Ishikawa (cell line): Measurements from ENCODE around the gene SGMS1.

Experiments used
- CEBPB ChIP-seq: IDR thresholded peaks from 2 replicates; pipeline ENCODE4 v1.6.1; 2012
- CREB1 ChIP-seq: IDR thresholded peaks from 2 replicates; pipeline ENCODE4 v1.6.1; 2012; ENCODE audit warnings: low read depth
- EGR1 ChIP-seq: IDR thresholded peaks from 2 replicates; pipeline ENCODE4 v1.6.1; 2012
- EP300 ChIP-seq: IDR thresholded peaks from 2 replicates; pipeline ENCODE4 v1.6.1; 2012; ENCODE audit warnings: borderline replicate concordance
- FOXM1 ChIP-seq: IDR thresholded peaks from 2 replicates; pipeline ENCODE4 v1.6.1; 2012; ENCODE audit warnings: low read depth, borderline replicate concordance
- NFIC ChIP-seq: IDR thresholded peaks from 2 replicates; pipeline ENCODE4 v1.6.1; 2012
- RAD21 ChIP-seq: IDR thresholded peaks from 2 replicates; pipeline ENCODE4 v1.6.1; 2012; ENCODE audit warnings: low read depth
- TAF1 ChIP-seq: IDR thresholded peaks from 2 replicates; pipeline ENCODE4 v1.6.1; 2012; ENCODE audit warnings: low read depth, mild to moderate bottlenecking
- TCF12 ChIP-seq: IDR thresholded peaks from 2 replicates; pipeline ENCODE4 v1.6.1; 2012; ENCODE audit warnings: low read depth
- TEAD4 ChIP-seq: IDR thresholded peaks from 2 replicates; pipeline ENCODE4 v1.6.1; 2012
- USF1 ChIP-seq: IDR thresholded peaks from 2 replicates; pipeline ENCODE4 v1.6.1; 2012
- YY1 ChIP-seq: IDR thresholded peaks from 2 replicates; pipeline ENCODE4 v1.6.1; 2012; ENCODE audit warnings: low read depth
- ZBTB7A ChIP-seq: IDR thresholded peaks from 2 replicates; pipeline ENCODE4 v1.6.1; 2012; ENCODE audit warnings: low read depth
- TF ChIP-seq, protein P1 (sequence below): IDR thresholded peaks from 2 replicates; pipeline ENCODE4 v1.6.1; 2012
- TF ChIP-seq, protein P2 (sequence below): IDR thresholded peaks from 2 replicates; pipeline ENCODE4 v1.6.1; 2012; ENCODE audit warnings: low read depth, mild to moderate bottlenecking

Gene SGMS1

GRCh38 chr10:50335397-50335796 is 288.4 kb downstream of the SGMS1 start:
- no peak for TF ChIP-seq CEBPB
- no peak for TF ChIP-seq EGR1
- no peak for TF ChIP-seq EP300
- TF ChIP-seq, protein P1, sequence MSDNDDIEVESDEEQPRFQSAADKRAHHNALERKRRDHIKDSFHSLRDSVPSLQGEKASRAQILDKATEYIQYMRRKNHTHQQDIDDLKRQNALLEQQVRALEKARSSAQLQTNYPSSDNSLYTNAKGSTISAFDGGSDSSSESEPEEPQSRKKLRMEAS: no peak
- TF ChIP-seq USF1: no peak

GRCh38 chr10:50334273-50334672 is 289.5 kb downstream of the SGMS1 start:
- TF ChIP-seq EP300: no peak
- no peak for TF ChIP-seq CREB1
- no peak for TF ChIP-seq EGR1

GRCh38 chr10:50333872-50334271 is 289.9 kb downstream of the SGMS1 start:
- TF ChIP-seq, protein P2, sequence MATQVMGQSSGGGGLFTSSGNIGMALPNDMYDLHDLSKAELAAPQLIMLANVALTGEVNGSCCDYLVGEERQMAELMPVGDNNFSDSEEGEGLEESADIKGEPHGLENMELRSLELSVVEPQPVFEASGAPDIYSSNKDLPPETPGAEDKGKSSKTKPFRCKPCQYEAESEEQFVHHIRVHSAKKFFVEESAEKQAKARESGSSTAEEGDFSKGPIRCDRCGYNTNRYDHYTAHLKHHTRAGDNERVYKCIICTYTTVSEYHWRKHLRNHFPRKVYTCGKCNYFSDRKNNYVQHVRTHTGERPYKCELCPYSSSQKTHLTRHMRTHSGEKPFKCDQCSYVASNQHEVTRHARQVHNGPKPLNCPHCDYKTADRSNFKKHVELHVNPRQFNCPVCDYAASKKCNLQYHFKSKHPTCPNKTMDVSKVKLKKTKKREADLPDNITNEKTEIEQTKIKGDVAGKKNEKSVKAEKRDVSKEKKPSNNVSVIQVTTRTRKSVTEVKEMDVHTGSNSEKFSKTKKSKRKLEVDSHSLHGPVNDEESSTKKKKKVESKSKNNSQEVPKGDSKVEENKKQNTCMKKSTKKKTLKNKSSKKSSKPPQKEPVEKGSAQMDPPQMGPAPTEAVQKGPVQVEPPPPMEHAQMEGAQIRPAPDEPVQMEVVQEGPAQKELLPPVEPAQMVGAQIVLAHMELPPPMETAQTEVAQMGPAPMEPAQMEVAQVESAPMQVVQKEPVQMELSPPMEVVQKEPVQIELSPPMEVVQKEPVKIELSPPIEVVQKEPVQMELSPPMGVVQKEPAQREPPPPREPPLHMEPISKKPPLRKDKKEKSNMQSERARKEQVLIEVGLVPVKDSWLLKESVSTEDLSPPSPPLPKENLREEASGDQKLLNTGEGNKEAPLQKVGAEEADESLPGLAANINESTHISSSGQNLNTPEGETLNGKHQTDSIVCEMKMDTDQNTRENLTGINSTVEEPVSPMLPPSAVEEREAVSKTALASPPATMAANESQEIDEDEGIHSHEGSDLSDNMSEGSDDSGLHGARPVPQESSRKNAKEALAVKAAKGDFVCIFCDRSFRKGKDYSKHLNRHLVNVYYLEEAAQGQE: no peak
- TF ChIP-seq USF1 (no peak), EP300 (no peak), YY1 (no peak), TEAD4 (no peak), TAF1 (no peak), CREB1 (no peak), EGR1 (no peak), ZBTB7A (no peak), NFIC (no peak), TCF12 (no peak), FOXM1 (no peak), RAD21 (no peak), CEBPB (no peak)
- TF ChIP-seq, protein P1: no peak

DNA sequence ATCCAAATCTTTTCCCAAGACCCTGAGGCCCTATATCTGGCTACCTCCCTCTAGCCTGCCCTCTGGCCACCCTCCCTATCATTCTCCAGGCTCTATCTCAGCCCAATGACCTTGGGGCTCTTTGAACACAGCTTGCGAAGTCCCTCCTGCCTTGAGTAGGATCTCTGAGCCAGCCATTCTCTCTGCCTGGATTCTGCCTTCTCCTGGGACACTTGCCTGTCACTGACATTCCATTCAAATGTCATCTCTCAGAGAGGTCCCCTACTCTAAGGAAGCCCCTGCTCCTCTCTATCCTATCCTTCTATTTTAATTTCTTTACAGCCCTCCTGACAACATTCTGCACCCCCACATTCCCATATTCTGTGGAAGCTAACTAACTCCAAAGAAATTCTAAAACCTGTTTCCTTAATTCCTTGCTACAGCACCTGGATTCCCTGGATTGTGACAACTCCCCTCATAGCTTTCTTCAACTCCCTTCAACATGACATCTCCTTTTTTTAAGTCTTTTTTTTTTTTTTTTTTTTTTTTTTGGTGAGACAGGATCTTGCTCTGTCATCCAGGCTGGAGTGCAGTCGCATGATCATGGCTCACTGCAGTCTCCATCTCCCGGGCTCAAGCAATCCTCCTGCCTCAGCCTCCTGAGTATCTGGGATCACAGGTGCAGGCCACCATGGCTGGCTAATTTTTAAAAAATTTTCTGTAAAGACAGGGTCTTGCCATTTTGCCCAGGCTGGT is 291.5 kb downstream of the SGMS1 start:
- no peak for TF ChIP-seq FOXM1
- no peak for TF ChIP-seq RAD21
- TF ChIP-seq, protein P2: no peak
- TF ChIP-seq CEBPB: no peak
- no peak for TF ChIP-seq TCF12
- no peak for TF ChIP-seq CREB1
- TF ChIP-seq USF1: no peak
- TF ChIP-seq TEAD4: no peak

GRCh38 chr10:50331486-50331885 is 292.3 kb downstream of the SGMS1 start:
- TF ChIP-seq EP300 (no peak), USF1 (no peak), YY1 (no peak)
- TF ChIP-seq, protein P1: no peak
